Lower lobe of right lung (tissue), 2 donors: ENCODE measurements around the gene SLC49A4. TPM values are rescaled to one million over a fixed set of nuclear protein-coding genes. Genes with fewer than 3 reads are reported as not detected.

Experiments used
- ATAC-seq, 2 donors: fragments of 200-7000 bp; cut with Tn5 transposase; one replicate each; pipeline ENCODE4 v1.9.1; 2020 to 2022; ENCODE audit warnings: mild to moderate bottlenecking in 2 of 2, moderate library complexity in 2 of 2
- DNase-seq: peaks from one replicate; pipeline ENCODE4 v3.0.0-alpha.2; 2020
- H3K27ac ChIP-seq: fragments of 200-600 bp; one replicate; pipeline ENCODE4 v1.8.0; 2022
- H3K27me3 ChIP-seq: fragments of 200-600 bp; one replicate; pipeline ENCODE4 v1.8.0; 2022; ENCODE audit warnings: low read depth
- H3K36me3 ChIP-seq: fragments of 200-600 bp; one replicate; pipeline ENCODE4 v1.8.0; 2022; ENCODE audit warnings: mild to moderate bottlenecking
- H3K4me1 ChIP-seq: fragments of 200-600 bp; one replicate; pipeline ENCODE4 v1.8.0; 2022
- H3K4me3 ChIP-seq: fragments of 200-600 bp; one replicate; pipeline ENCODE4 v1.8.0; 2022; ENCODE audit warnings: mild to moderate bottlenecking
- H3K9me3 ChIP-seq: fragments of 200-600 bp; one replicate; pipeline ENCODE4 v1.8.0; 2022
- CTCF ChIP-seq: fragments of 200-600 bp; IDR thresholded peaks from one replicate; pipeline ENCODE4 v1.8.0; 2022; ENCODE audit warnings: antibody characterized with exemption, mild to moderate bottlenecking
- intact Hi-C: fragments of 100-400 bp; cut with DNase I; formaldehyde crosslinking; loops from one replicate; pipeline ENCODE4 v1.11.0; 2022
- total RNA-seq: library from RNA; stranded (reverse); fragmentation: NEBNext Ultra II Directional; extraction: Animal tissue kit (Norgen Biotek cat#: 25700); gene quantifications from one replicate; pipeline ENCODE4 v1.2.1, GENCODE V29; 2021
- donor health status: DM: no; HTN: yes; CAD: no; lungs with severe emphysema.

SLC49A4 gene
- total RNA-seq, 1 donor from 2014 or later: 14.9 TPM

GRCh38 chr3:122908251-122908650, 113.4 kb downstream of the SLC49A4 start:
- no peak for ATAC-seq
- intact Hi-C loops: no loop called here
- H3K4me1 ChIP-seq: no peaks in the 10 kb centered on the region

GRCh38 chr3:122911901-122912300, 117.0 kb downstream of the SLC49A4 start:
- no peak for ATAC-seq

More at GRCh38 chr3:122908251-122908650, 113.4 kb downstream of the SLC49A4 start:
- Histone ChIP-seq H3K4me3 (no peak overlapping the region), H3K27ac (no peak overlapping the region), H3K36me3 (no peaks in the 10 kb centered on the region), H3K27me3 (peaks cover 18% of the 10 kb centered on the region), H3K9me3 (no peaks in the 10 kb centered on the region)
- DNase-seq: no peak
- TF ChIP-seq CTCF: no peak

GRCh38 chr3:122912772-122913538, 118.1 kb downstream of the SLC49A4 start:
- no peak for ATAC-seq
- Histone ChIP-seq H3K27me3 (peaks cover 23% of the 10 kb centered on the region), H3K4me1 (no peaks in the 10 kb centered on the region), H3K9me3 (no peaks in the 10 kb centered on the region), H3K36me3 (no peaks in the 10 kb centered on the region), H3K4me3 (peak overlapping the region; percentile 23), H3K27ac (no peak overlapping the region)
- intact Hi-C loops: no loop called here
- no peak for TF ChIP-seq CTCF
- no peak for DNase-seq

More at GRCh38 chr3:122911901-122912300, 117.0 kb downstream of the SLC49A4 start:
- no peak overlapping the region for H3K4me3 ChIP-seq
- H3K27ac ChIP-seq: no peak overlapping the region
- DNase-seq: no peak
- TF ChIP-seq CTCF: no peak
- no peaks in the 10 kb centered on the region for H3K36me3 ChIP-seq
- intact Hi-C loops: no loop called here
- no peaks in the 10 kb centered on the region for H3K4me1 ChIP-seq
- H3K9me3 ChIP-seq: no peaks in the 10 kb centered on the region
- H3K27me3 ChIP-seq: peaks cover 23% of the 10 kb centered on the region

- H3K4me3 ChIP-seq: no peak overlapping the region
- ATAC-seq (no peak), DNase-seq (no peak)
- peaks cover 23% of the 10 kb centered on the region for H3K27me3 ChIP-seq
- H3K9me3 ChIP-seq: no peaks in the 10 kb centered on the region
- no peak overlapping the region for H3K27ac ChIP-seq
- no peaks in the 10 kb centered on the region for H3K4me1 ChIP-seq
- intact Hi-C loops: no loop called here
- no peak for TF ChIP-seq CTCF
- no peaks in the 10 kb centered on the region for H3K36me3 ChIP-seq
Measured at GRCh38 chr3:122913539-122914100, 118.8 kb downstream of the SLC49A4 start.

- DNase-seq: no peak
Measured at GRCh38 chr3:122915300-122916055, 120.6 kb downstream of the SLC49A4 start.

More at GRCh38 chr3:122915300-122916055, 120.6 kb downstream of the SLC49A4 start:
- Histone ChIP-seq H3K36me3 (no peaks in the 10 kb centered on the region), H3K9me3 (no peaks in the 10 kb centered on the region), H3K27me3 (peaks cover 23% of the 10 kb centered on the region), H3K4me1 (no peaks in the 10 kb centered on the region), H3K27ac (no peak overlapping the region), H3K4me3 (no peak overlapping the region)
- no peak for TF ChIP-seq CTCF
- intact Hi-C loops: no loop called here
- ATAC-seq: no peak
